ENCODE data around the gene PCGF1. TPM values are rescaled to one million over a fixed set of nuclear protein-coding genes. Genes with fewer than 3 reads are reported as not detected.

Gene PCGF1
- total and polyA plus RNA-seq, 8 donors, result 1.9 to 49.6 (median 14.7) TPM

DNA sequence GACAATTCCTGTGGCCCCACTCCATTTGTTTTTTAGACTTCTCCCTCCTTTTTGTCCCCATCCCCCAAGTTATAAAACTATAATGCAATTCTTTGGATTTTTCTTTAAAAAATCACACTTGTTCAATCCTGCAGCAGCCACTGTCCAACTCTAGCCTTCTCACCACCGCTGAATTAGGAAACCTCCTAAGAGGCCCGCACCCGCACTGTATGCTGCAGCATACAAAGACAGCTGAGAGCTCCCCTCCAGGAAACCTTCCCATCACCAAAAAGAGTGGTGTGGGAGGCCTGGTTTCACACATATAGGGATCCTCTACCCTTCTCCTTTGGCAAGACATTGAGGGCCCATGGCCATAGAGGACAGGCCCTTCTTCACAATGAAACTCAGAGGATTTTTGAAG, 2.9 kb downstream of the PCGF1 start:
- WGBS, 5 donors, result 84 to 93% (median 90%) methylated on average over 3 of the region's 3 CpGs
- TF ChIP-seq EP300 (IDR thresholded peaks at IDR 0.05), result no peak
- TF ChIP-seq POLR2A (IDR thresholded peaks at IDR 0.05), result no peak
- TF ChIP-seq POLR2AphosphoS5 (IDR thresholded peaks at IDR 0.05), result no peak
- TF ChIP-seq, protein P1, sequence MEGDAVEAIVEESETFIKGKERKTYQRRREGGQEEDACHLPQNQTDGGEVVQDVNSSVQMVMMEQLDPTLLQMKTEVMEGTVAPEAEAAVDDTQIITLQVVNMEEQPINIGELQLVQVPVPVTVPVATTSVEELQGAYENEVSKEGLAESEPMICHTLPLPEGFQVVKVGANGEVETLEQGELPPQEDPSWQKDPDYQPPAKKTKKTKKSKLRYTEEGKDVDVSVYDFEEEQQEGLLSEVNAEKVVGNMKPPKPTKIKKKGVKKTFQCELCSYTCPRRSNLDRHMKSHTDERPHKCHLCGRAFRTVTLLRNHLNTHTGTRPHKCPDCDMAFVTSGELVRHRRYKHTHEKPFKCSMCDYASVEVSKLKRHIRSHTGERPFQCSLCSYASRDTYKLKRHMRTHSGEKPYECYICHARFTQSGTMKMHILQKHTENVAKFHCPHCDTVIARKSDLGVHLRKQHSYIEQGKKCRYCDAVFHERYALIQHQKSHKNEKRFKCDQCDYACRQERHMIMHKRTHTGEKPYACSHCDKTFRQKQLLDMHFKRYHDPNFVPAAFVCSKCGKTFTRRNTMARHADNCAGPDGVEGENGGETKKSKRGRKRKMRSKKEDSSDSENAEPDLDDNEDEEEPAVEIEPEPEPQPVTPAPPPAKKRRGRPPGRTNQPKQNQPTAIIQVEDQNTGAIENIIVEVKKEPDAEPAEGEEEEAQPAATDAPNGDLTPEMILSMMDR (IDR thresholded peaks at IDR 0.05), result no peak
- peaks cover 0 to 54% (median 7%) of the 10 kb centered on the region in 3 donors for H3K27me3 ChIP-seq
- peak overlapping the region in 4 of 5 donors; percentile 85 to 95 (median 90) for H3K27ac ChIP-seq
- H3K4me1 ChIP-seq, result peaks cover 55 to 71% (median 71%) of the 10 kb centered on the region in 4 donors
- peaks cover 6 to 22% (median 17%) of the 10 kb centered on the region in 4 donors for H3K36me3 ChIP-seq
- no peak for DNase-seq
- H3K9me3 ChIP-seq, result no peaks in the 10 kb centered on the region
- peak overlapping the region in 3 of 4 donors; percentile 47 to 67 (median 51) for H3K4me3 ChIP-seq
- intact Hi-C loops (cut with DNase I; ENCODE audit: low total_unique reads), result no loop called here

DNA sequence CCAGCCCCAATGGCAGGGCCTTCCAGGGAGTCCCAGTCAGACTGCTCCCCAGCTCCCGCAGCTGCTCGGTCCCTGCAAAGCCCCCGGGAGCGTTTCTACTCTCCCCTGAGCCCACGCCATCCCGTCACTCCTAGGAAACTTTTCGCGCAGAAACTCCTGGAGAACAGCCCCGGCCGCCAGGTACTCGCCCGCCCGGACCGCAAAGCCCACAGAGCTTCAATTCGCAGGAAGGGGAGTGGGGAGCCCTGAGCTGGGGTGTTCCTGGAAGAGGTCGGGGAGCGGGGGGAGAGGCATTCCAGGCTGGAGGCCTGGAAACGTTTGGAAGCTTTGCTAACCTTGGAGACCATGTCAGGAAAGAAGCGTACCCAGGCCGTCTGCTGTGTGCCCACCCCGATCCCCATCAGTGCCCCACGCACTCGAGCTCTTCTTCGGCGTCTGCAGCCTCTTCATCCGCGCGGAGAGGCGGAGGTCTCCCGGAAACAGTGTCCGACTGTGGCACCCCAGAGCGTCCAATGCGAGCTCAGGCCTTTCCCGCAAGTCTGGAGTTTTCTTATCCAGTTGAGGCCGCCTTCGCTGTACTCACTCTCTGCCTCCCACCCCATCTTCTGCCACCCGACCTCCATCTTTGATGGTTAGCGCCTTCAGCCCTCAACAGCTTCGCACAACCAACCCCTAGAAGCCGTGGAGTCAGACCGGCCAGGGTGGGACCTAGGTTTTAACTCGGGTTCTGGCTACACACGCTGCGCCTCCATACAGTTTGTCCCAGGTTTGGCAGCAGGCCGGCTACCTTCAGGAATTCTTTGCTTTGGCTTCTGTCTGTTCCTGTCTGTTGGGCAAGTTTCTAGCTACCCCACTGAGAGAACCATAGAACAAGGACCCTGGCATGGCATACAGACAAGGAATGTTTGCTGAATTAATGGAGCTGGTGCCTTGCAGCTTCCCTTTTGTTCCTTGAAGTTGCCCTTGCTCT, 3.7 kb downstream of the PCGF1 start:
- intact Hi-C loops (cut with DNase I; ENCODE audit: low total_unique reads), result no loop called here
- no peaks in the 10 kb centered on the region for H3K9me3 ChIP-seq
- H3K4me1 ChIP-seq, result peaks cover 63 to 79% (median 79%) of the 10 kb centered on the region in 4 donors
- peak overlapping the region; percentile 85 to 95 (median 93) for H3K27ac ChIP-seq
- peaks cover 6 to 22% (median 17%) of the 10 kb centered on the region in 4 donors for H3K36me3 ChIP-seq
- WGBS, 5 donors, result 23 to 37% (median 35%) methylated on average over 35 to 45 of the region's 45 CpGs
- H3K4me3 ChIP-seq, result peak overlapping the region; percentile 47 to 67 (median 52)
- peaks cover 0 to 61% (median 15%) of the 10 kb centered on the region in 3 donors for H3K27me3 ChIP-seq
- peak; percentile 33 to 38 for DNase-seq
- TF ChIP-seq POLR2AphosphoS5 (IDR thresholded peaks at IDR 0.05) (no peak), EP300 (IDR thresholded peaks at IDR 0.05) (no peak), POLR2A (IDR thresholded peaks at IDR 0.05) (no peak)
- TF ChIP-seq, protein P1 (IDR thresholded peaks at IDR 0.05), result no peak

DNA sequence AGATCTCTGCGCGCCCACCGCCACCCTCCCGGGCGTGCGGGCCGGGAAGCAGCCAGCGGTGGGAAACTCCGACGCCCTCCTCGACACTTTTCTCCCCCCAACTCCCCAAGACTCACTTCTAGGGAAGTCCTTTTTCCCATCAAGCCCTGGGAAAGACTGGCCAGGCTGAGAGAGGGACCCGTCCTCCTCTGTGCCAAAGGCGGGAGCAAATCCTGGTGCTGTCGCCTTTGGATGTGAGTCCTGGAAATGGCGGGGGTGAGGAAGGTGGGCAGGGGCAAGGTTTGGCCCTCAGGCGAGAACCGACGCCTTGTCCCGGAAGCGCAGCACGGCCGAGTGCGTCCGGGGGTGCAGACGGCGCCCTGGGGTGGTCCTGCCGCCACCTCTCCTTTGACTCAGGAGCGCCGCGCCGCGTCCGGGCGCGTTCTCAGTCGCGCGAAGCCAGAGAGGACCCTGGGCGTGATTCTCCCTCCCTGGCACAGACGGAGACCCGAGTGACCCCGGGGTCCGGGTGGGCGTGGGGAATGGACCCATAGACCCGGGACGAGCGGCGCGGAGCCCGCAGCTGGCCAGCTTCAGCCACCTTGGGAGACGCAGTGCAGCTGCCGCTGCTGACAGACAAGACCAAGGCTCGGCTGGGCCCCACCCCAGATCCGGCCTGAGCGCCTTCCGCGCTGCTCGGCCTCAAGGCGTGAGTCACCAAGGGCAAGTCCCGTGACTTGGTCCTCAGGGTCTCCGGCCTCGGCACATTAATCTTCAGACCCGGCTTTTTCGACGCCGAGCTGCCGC, 4.6 kb downstream of the PCGF1 start:
- Histone ChIP-seq H3K4me1 (peaks cover 67 to 81% (median 80%) of the 10 kb centered on the region in 4 donors), H3K4me3 (peak overlapping the region; percentile 47 to 67 (median 52)), H3K27me3 (peaks cover 0 to 63% (median 23%) of the 10 kb centered on the region in 3 donors), H3K27ac (peak overlapping the region; percentile 85 to 95 (median 93)), H3K9me3 (no peaks in the 10 kb centered on the region), H3K36me3 (peaks cover 6 to 22% (median 17%) of the 10 kb centered on the region in 4 donors)
- intact Hi-C loops (cut with DNase I; ENCODE audit: low total_unique reads), result no loop called here
- peak; percentile 87 to 94 for DNase-seq
- 1 to 9% (median 1%) methylated on average over 35 to 67 of the region's 67 CpGs for WGBS, 5 donors
- TF ChIP-seq EP300 (IDR thresholded peaks at IDR 0.05) (no peak), POLR2AphosphoS5 (IDR thresholded peaks at IDR 0.05) (peak; percentile 39 to 86 (median 82)), POLR2A (IDR thresholded peaks at IDR 0.05) (peak in 1 of 4 donors; percentile 49)
- TF ChIP-seq, protein P1 (IDR thresholded peaks at IDR 0.05), result peak in 1 of 7 experiments; percentile 20
